GM12864 (cell line): ENCODE data around the gene PLD1.
"Not testable (repeated sequence)": the region's sequence is repeated elsewhere in the genome, so short reads cannot be mapped to it uniquely, and the experiment has no call there.

Experiments
- DNase-seq: peaks from one replicate; pipeline ENCODE4 v3.0.0-alpha.2; 2011; ENCODE audit warnings: low read depth
- H3K4me3 ChIP-seq: 2 replicates; pipeline ENCODE4 v1.5.1; 2011; ENCODE audit warnings: mild to moderate bottlenecking, low read depth, low read length, control low read depth
- TF ChIP-seq, protein P1 (sequence below): IDR thresholded peaks from 2 replicates; pipeline ENCODE4 v1.5.1; 2011; ENCODE audit warnings: low read depth, mild to moderate bottlenecking, moderate library complexity, low read length, control low read depth, inconsistent platforms; ENCODE audit errors: missing control alignments

The PLD1 gene

DNA sequence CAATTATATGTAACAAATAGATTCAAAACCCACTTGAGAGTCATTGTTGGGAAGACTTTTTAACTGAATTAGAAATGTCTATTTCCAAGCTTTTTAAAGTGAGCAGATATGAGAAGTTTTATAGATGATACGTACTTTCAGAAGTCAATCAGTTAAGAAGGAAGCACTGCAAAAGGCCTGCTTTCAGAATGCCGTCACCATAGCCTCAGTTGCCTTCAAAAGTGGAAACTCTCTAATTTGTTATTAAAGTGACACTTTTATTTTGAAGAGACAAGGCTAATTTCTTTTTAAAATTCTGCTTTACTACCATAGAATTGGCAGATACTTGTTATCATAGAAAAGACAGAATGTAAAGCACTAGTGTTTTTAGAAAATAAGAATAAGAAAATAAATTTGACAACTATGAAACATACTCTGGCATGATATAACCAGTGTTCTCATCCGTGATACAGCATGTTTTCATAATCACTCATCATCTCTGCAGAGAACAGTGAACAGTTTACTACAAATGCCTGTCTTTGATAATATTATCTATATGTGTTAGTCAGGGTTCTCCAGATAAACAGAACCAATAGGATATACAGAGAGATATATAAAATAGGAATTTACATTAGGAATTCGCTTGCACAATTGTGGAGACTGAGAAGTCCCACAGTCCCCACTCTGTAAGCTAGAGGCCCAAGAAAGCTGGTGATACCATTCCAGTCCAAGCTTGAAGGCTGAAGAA lies 7.0 kb upstream of the PLD1 start:
- no peak overlapping the region for H3K4me3 ChIP-seq
- TF ChIP-seq, protein P1, sequence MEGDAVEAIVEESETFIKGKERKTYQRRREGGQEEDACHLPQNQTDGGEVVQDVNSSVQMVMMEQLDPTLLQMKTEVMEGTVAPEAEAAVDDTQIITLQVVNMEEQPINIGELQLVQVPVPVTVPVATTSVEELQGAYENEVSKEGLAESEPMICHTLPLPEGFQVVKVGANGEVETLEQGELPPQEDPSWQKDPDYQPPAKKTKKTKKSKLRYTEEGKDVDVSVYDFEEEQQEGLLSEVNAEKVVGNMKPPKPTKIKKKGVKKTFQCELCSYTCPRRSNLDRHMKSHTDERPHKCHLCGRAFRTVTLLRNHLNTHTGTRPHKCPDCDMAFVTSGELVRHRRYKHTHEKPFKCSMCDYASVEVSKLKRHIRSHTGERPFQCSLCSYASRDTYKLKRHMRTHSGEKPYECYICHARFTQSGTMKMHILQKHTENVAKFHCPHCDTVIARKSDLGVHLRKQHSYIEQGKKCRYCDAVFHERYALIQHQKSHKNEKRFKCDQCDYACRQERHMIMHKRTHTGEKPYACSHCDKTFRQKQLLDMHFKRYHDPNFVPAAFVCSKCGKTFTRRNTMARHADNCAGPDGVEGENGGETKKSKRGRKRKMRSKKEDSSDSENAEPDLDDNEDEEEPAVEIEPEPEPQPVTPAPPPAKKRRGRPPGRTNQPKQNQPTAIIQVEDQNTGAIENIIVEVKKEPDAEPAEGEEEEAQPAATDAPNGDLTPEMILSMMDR: no peak
- no peak for DNase-seq

DNA sequence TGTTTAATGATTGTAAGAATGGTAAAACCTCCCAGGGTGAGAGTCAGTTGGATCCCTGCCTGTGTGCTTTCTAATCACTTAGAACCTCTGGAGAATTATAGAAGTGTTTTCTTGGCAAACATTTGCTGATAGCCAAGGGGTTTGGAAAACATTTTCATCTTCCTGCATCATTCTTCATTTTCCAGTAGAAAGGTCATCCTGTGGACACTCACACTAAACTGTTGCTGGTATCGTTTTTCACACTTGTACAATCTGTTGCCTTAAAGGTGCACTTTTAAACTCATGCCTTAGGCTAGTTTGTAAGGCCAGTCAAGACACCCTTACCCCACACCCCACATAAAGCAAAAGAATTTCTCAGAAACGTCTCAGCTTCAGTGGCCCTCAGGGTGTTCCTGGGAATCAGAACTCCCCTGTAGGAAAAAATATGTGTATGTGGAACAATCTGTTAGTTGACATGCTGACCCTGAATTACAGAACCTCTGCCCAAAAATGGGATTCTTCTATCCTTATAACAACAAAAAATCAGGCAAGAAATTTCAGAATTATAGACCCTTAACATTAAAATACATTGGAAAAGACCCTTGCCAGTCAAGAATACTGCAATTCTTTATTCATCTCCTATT lies 5.8 kb upstream of the PLD1 start:
- no peak overlapping the region for H3K4me3 ChIP-seq
- TF ChIP-seq, protein P1: no peak
- no peak for DNase-seq

DNA sequence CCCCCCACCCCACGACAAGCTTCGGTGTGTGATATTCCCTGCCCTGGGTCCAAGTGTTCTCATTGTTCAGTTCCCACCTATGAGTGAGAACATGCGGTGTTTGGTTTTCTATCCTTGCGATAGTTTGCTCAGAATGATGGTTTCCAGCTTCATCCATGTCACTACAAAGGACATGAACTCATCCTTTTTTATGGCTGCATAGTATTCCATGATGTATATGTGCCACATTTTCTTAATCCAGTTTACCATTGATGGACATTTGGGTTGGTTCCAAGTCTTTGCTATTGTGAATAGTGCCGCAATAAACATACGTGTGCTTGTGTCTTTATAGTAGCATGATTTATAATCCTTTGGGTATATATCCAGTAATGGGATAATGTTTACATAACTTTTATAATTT lies 4.4 kb upstream of the PLD1 start:
- H3K4me3 ChIP-seq, DNase-seq: not testable (repeated sequence)

DNA sequence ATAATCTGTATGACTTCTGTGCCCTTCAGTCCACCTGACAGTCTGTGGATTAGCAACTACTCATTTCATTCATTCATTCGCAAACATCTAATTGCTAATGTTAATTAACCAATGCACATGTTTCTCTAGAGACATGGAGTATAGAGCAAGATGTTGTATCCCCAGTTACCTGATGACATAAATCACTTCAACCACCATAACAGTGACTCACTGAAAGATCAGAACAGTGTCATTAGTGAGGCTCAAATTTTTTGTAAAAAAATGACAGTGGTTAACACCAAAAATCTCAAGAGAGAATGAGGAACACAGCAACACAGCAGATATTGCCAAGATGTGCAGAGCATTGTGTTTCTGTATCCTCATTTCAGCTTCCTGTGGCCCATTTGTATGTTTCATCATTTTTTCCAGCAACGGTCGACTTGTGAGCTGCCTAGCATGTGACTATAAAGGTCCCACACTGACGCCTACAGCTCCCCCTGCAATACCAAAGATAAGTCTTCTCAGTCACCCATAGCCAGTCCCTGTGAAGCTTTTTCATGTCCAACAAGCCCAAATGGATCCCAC lies 3.7 kb upstream of the PLD1 start:
- DNase-seq: no peak
- TF ChIP-seq, protein P1: no peak
- no peak overlapping the region for H3K4me3 ChIP-seq

DNA sequence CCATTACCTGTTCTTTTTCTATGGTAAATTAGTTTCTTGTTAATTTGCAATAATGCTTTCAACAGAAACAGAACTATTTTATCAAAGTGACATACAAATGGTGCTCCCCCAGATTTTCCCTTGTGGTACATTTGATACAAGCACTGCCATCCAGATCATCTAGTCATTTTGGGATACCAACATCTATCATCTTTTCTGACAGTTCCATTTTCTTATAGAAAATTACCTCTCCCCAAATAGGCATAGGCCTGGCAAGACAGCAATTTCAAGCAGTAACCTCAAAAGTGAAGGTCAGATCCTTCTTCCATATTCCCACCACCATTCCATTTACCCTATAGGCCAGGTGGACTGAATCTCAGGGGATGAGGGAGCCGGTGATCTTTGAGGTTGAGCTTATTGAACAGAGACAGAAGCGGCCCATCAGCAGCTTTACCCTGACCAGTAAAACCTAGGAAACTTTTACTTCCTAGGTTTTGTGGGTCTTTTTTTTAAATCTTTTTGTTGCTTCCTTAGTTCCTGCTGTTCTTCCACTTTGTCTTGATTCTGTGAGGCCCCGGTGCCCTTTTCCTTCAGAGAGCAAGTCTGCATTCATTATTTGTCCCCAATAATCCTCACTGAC lies 3.1 kb upstream of the PLD1 start:
- H3K4me3 ChIP-seq: no peak overlapping the region
- DNase-seq: no peak
- TF ChIP-seq, protein P1: no peak

DNA sequence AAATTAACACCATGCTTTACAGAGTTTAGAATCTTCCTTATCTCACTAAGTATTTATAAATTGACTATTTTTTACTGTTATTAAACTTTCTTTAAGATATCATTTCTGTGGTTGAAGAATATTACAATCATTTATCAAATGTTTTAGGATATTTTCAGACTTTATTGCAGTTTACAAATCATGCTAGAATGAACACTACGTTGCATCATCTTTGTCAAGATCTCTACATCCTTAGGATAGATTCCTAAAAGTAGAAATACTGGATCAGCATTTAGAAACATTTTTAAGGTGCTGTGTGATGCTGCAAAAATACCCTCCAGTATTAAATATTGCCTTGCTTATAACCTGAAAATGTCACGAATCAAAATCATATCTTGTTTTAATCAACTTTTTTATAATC lies 2.5 kb upstream of the PLD1 start:
- TF ChIP-seq, protein P1: no peak
- no peak for DNase-seq
- no peak overlapping the region for H3K4me3 ChIP-seq

DNA sequence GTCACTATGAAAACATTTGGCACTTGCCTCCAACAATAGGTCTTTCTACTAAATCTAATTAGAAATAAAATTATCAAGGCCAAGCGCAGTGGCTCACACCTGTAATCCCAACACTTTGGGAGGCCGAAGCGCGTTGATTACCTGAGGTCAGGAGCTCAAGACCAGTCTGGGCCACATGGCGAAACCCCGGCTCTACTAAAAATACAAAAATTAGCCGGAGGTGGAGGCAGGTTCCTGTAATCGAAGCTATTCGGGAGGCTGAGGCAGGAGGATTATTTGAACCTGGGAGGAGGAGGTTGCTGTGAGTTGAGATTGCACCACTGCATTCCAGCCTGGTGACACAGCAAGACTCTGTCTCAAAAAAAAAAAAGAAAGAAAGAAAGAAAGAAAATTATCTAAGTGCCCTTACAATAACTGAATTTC lies 1.6 kb upstream of the PLD1 start:
- no peak for DNase-seq
- H3K4me3 ChIP-seq: no peak overlapping the region
- TF ChIP-seq, protein P1: no peak
